ENCODE data around the gene GAL3ST2. TPM values are rescaled to one million over a fixed set of nuclear protein-coding genes. Genes with fewer than 3 reads are reported as not detected.

GAL3ST2 gene
- total and polyA plus RNA-seq, 4 donors, result 0.40 TPM; not detected in 3

DNA sequence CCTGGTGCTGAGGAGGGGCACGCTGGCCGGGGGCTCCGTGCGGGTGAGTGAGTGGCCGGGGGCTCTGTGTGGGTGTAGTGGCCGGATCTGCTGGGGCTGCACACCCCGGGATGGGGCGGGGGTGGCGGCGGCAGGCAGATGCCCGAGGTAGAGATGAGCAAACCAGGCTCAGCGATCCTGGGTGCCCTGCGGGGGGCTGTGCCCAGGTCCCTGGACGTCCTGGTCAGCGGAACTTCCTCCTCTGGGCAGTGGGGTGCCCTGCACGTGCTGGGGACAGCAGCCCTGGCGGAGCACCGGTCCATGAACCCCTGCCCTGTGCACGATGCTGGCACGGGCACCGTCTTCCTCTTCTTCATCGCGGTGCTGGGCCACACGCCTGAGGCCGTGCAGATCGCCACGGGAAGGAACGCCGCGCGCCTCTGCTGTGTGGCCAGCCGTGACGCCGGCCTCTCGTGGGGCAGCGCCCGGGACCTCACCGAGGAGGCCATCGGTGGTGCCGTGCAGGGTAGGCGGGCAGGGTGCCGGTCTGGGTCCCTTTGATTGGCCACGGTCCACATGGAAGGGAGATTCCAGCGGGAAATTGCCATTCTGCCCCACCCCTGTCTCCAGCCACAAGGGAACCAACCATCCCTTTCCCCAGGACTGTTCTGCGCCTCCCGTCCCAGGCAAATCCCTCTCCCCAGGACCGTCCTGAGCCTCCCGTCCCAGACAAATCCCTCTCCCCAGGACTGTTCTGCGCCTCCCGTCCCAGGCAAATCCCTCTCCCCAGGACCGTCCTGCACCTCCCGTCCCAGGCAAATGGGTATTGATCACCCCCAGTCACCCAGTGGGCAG is 38.2 kb downstream of the GAL3ST2 start:
- Histone ChIP-seq H3K9me3 (ENCODE audit: control insufficient read depth in 4 of 4, insufficient read depth in 3 of 4, low read length in 3 of 4) (peaks cover 0 to 5% (median 0%) of the 10 kb centered on the region in 4 donors), H3K36me3 (ENCODE audit: control insufficient read depth in 4 of 4, insufficient read depth in 4 of 4, low read length in 4 of 4) (no peaks in the 10 kb centered on the region), H3K27me3 (ENCODE audit: control insufficient read depth in 3 of 3, insufficient read depth in 3 of 3, low read length in 2 of 3) (no peaks in the 10 kb centered on the region), H3K27ac (ENCODE audit: low read depth in 1 of 2, low read length in 1 of 2) (no peak overlapping the region), H3K9ac (ENCODE audit: insufficient read depth in 1 of 2, low read length in 2 of 2) (no peak overlapping the region), H3K4me3 (no peak overlapping the region), H3K4me1 (ENCODE audit: control insufficient read depth in 5 of 5, insufficient read depth in 5 of 5, low read length in 5 of 5) (no peaks in the 10 kb centered on the region)
- ATAC-seq (ENCODE audit: insufficient read depth, low FRiP score) (no peak), DNase-seq (no peak)
- 86 to 91% methylated on average over 48 to 52 of the region's 52 CpGs for whole genome bisulfite sequencing, 2 donors
- TF ChIP-seq CTCF (IDR thresholded peaks at IDR 0.05; ENCODE audit: control extremely low read depth, extremely low read depth), result no peak

GRCh38 chr2:241815477-241816430 is 39.1 kb downstream of the GAL3ST2 start:
- no peak overlapping the region for H3K4me3 ChIP-seq
- ATAC-seq (ENCODE audit: insufficient read depth, low FRiP score), result no peak
- H3K9ac ChIP-seq (ENCODE audit: insufficient read depth in 1 of 2, low read length in 2 of 2), result no peak overlapping the region
- H3K27me3 ChIP-seq (ENCODE audit: control insufficient read depth in 3 of 3, insufficient read depth in 3 of 3, low read length in 2 of 3), result no peaks in the 10 kb centered on the region
- no peak overlapping the region for H3K27ac ChIP-seq (ENCODE audit: low read depth in 1 of 2, low read length in 1 of 2)
- 82 to 83% methylated on average over 45 to 48 of the region's 48 CpGs for whole genome bisulfite sequencing, 2 donors
- H3K36me3 ChIP-seq (ENCODE audit: control insufficient read depth in 4 of 4, insufficient read depth in 4 of 4, low read length in 4 of 4), result no peaks in the 10 kb centered on the region
- peaks cover 0 to 5% (median 0%) of the 10 kb centered on the region in 4 donors for H3K9me3 ChIP-seq (ENCODE audit: control insufficient read depth in 4 of 4, insufficient read depth in 3 of 4, low read length in 3 of 4)
- DNase-seq, result no peak
- H3K4me1 ChIP-seq (ENCODE audit: control insufficient read depth in 5 of 5, insufficient read depth in 5 of 5, low read length in 5 of 5), result no peaks in the 10 kb centered on the region
- TF ChIP-seq CTCF (IDR thresholded peaks at IDR 0.05; ENCODE audit: control extremely low read depth, extremely low read depth), result no peak

- no peak for TF ChIP-seq CTCF (IDR thresholded peaks at IDR 0.05; ENCODE audit: control extremely low read depth, extremely low read depth)
- no peak for DNase-seq
- WGBS, 2 donors, result 76 to 83% methylated on average over 33 of the region's 33 CpGs
Measured at GRCh38 chr2:241816431-241817121, 40.0 kb downstream of the GAL3ST2 start.

More at GRCh38 chr2:241816431-241817121, 40.0 kb downstream of the GAL3ST2 start:
- H3K9ac ChIP-seq (ENCODE audit: insufficient read depth in 1 of 2, low read length in 2 of 2), result no peak overlapping the region
- H3K27me3 ChIP-seq (ENCODE audit: control insufficient read depth in 3 of 3, insufficient read depth in 3 of 3, low read length in 2 of 3), result no peaks in the 10 kb centered on the region
- H3K4me1 ChIP-seq (ENCODE audit: control insufficient read depth in 5 of 5, insufficient read depth in 5 of 5, low read length in 5 of 5), result peaks cover 0 to 6% (median 0%) of the 10 kb centered on the region in 5 donors
- peaks cover 0 to 6% (median 0%) of the 10 kb centered on the region in 4 donors for H3K9me3 ChIP-seq (ENCODE audit: control insufficient read depth in 4 of 4, insufficient read depth in 3 of 4, low read length in 3 of 4)
- H3K36me3 ChIP-seq (ENCODE audit: control insufficient read depth in 4 of 4, insufficient read depth in 4 of 4, low read length in 4 of 4), result no peaks in the 10 kb centered on the region
- no peak overlapping the region for H3K4me3 ChIP-seq
- no peak overlapping the region for H3K27ac ChIP-seq (ENCODE audit: low read depth in 1 of 2, low read length in 1 of 2)
- ATAC-seq (ENCODE audit: insufficient read depth, low FRiP score), result no peak
